HepG2 (cell line): ENCODE data around the gene VPS37D. TPM values are rescaled to one million over a fixed set of nuclear protein-coding genes. Genes with fewer than 3 reads are reported as not detected.

ENCODE experiments used
- AHDC1 ChIP-seq: sonication (generic); formaldehyde crosslinking; IDR thresholded peaks from 2 replicates; pipeline ENCODE4 v1.5.1; 2020; ENCODE audit warnings: mild to moderate bottlenecking, missing genetic modification reagents, borderline replicate concordance
- DZIP1 ChIP-seq: sonication (generic); formaldehyde crosslinking; IDR thresholded peaks from 2 replicates; pipeline ENCODE4 v1.5.0; 2020; ENCODE audit warnings: mild to moderate bottlenecking, missing genetic modification reagents
- ISX ChIP-seq: sonication (generic); formaldehyde crosslinking; conservative IDR thresholded peaks from 2 replicates; pipeline ENCODE4 v1.5.0; 2020; ENCODE audit warnings: missing genetic modification reagents
- MED13 ChIP-seq: sonication (generic); formaldehyde crosslinking; IDR thresholded peaks from 2 replicates; pipeline ENCODE4 v1.5.0; 2020; ENCODE audit warnings: missing genetic modification reagents
- MXD3 ChIP-seq: IDR thresholded peaks from 2 replicates; pipeline ENCODE4 v1.6.1; 2016; ENCODE audit warnings: mild to moderate bottlenecking, missing biosample characterization, missing genetic modification reagents
- TFE3 ChIP-seq: IDR thresholded peaks from 2 replicates; pipeline ENCODE4 v1.6.1; 2016
- ZBTB25 ChIP-seq: IDR thresholded peaks from 2 replicates; pipeline ENCODE4 v1.6.1; 2018; ENCODE audit warnings: missing genetic modification reagents
- ZFP91 ChIP-seq: sonication (generic); formaldehyde crosslinking; IDR thresholded peaks from 2 replicates; pipeline ENCODE4 v1.9.0; 2022; ENCODE audit warnings: missing genetic modification reagents, mild to moderate bottlenecking, borderline replicate concordance
- ZGPAT ChIP-seq: IDR thresholded peaks from 2 replicates; pipeline ENCODE4 v1.6.1; 2016; ENCODE audit warnings: mild to moderate bottlenecking
- ZMYM3 ChIP-seq: sonication (generic); formaldehyde crosslinking; IDR thresholded peaks from 2 replicates; pipeline ENCODE4 v1.5.1; 2020; ENCODE audit warnings: mild to moderate bottlenecking, missing genetic modification reagents
- ZNF616 ChIP-seq: sonication (generic); formaldehyde crosslinking; IDR thresholded peaks from 2 replicates; pipeline ENCODE4 v1.5.0; 2020; ENCODE audit warnings: low read depth, mild to moderate bottlenecking, missing genetic modification reagents
- ZNF788 ChIP-seq: sonication (generic); formaldehyde crosslinking; IDR thresholded peaks from 2 replicates; pipeline ENCODE4 v1.5.0; 2020; ENCODE audit warnings: mild to moderate bottlenecking, missing genetic modification reagents, borderline replicate concordance
- polyA plus RNA-seq, 8 experiments: library from polyadenylated mRNA; depleted of rRNA in 3 of 8; stranded (reverse) in 7 of 8; unstranded in 1 of 8; fragments of >200 nt; fragmentation: Illumina TruSeq in 4 of 8; extraction: Trizol in 4 of 8; gene quantifications; 2 replicates each; pipeline versions ENCODE4 v1.2.1 to v1.2.3, GENCODE V29; 2011 to 2016; ENCODE audit warnings: low read depth in 4 of 8, missing spikeins in 1 of 8, mixed read lengths in 1 of 8; ENCODE audit not compliant: insufficient read depth in 1 of 8
- total RNA-seq, 5 experiments: library from RNA; depleted of rRNA; stranded (reverse); fragments of >200 nt; fragmentation: Illumina TruSeq; extraction: Trizol; gene quantifications; 2 replicates each; pipeline ENCODE4 v1.2.3, GENCODE V29; 2016; ENCODE audit warnings: low read depth in 1 of 5

The VPS37D gene
- total and polyA plus RNA-seq, 2 of the 13 experiments (the other 11 are each of a cell fraction or from before 2014, with no cell fraction given) = 3.8 to 6.3 TPM

GRCh38 chr7:73652541-73652949, 15.1 kb upstream of the VPS37D start (continued):
- TF ChIP-seq AHDC1 (CRISPR knock-in tag) = no peak
- TF ChIP-seq MXD3 = no peak
- TF ChIP-seq DZIP1 (CRISPR knock-in tag) = no peak
- TF ChIP-seq ISX (CRISPR knock-in tag) = no peak
- TF ChIP-seq ZNF788 (CRISPR knock-in tag) = 0 out of 2 replicates have a peak, but pooled peaks have one; percentile 19
- TF ChIP-seq ZNF616 (CRISPR knock-in tag) = no peak
- TF ChIP-seq ZMYM3 (CRISPR knock-in tag) = peak; percentile 74
- TF ChIP-seq MED13 (CRISPR knock-in tag) = no peak
- no peak for TF ChIP-seq ZFP91
- TF ChIP-seq TFE3 (CRISPR knock-in tag) = no peak
- no peak for TF ChIP-seq ZGPAT (CRISPR knock-in tag)
- no peak for TF ChIP-seq ZBTB25 (CRISPR knock-in tag)
